BJ (cell line): ENCODE measurements around the gene SORL1. TPM values are rescaled to one million over a fixed set of nuclear protein-coding genes. Genes with fewer than 3 reads are reported as not detected.

Experiments used
- CTCF ChIA-PET: fragments of 350-600 bp; formaldehyde crosslinking; extraction: SDS; loops from one replicate; lab custom pipeline; 2021; ENCODE audit warnings: antibody characterized with exemption, inconsistent platforms; lab: Yijun Ruan, JAX
- POLR2A ChIA-PET: fragments of 300-600 bp; sonication (Branson Sonifier 250); formaldehyde crosslinking; extraction: SDS; loops from one replicate; lab custom pipeline; 2021; ENCODE audit warnings: antibody characterized with exemption; lab: Charles Lee
- DNase-seq: peaks from one replicate; pipeline ENCODE4 v3.0.0-alpha.2; 2011; ENCODE audit warnings: low read depth
- H3K27me3 ChIP-seq: 2 replicates; pipeline ENCODE4 v1.6.0; 2011; ENCODE audit warnings: low read length; ENCODE audit not compliant: control insufficient read depth, insufficient read depth
- H3K36me3 ChIP-seq: 2 replicates; pipeline ENCODE4 v1.5.1; 2011; ENCODE audit warnings: low read length; ENCODE audit not compliant: control insufficient read depth, insufficient read depth
- H3K4me3 ChIP-seq: 2 replicates; pipeline ENCODE4 v1.5.1; 2011; ENCODE audit warnings: low read depth, mild to moderate bottlenecking, control low read depth, low read length
- polyA plus RNA-seq: library from polyadenylated mRNA; depleted of rRNA; stranded (reverse); fragments of >200 nt; gene quantifications from 2 replicates; pipeline ENCODE4 v1.2.3, GENCODE V29; 2011
- TF ChIP-seq, protein P1 (sequence below): IDR thresholded peaks from 2 replicates; pipeline ENCODE4 v1.5.1; 2011; ENCODE audit warnings: low read depth, mild to moderate bottlenecking, control low read depth, inconsistent platforms, low read length, moderate library complexity; ENCODE audit not compliant: insufficient read depth

SORL1 gene
- polyA plus RNA-seq, 1 experiment = 1.4 TPM

DNA sequence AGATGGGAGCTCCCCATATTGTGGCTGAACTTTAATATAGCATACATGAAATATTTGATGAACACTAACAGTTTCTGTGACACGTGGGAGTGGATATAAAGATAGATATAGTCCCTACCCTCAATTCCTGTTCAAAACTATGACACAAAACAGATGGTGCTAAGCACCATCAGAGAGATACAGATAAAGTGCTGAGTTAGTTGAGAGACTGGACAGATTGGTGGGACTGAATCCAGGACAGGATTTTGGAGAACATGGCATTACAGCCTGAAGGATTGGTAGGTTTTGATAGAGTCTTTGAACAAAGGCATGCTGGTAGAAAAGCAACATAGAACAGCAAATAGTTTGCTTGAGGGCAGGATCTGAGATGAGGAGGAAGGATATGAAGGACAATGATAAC lies 215.7 kb downstream of the SORL1 start:
- no peaks in the 10 kb centered on the region for H3K27me3 ChIP-seq
- H3K4me3 ChIP-seq = no peak overlapping the region
- ChIA-PET POLR2A (no interaction called here), CTCF (no interaction called here)
- TF ChIP-seq, protein P1, sequence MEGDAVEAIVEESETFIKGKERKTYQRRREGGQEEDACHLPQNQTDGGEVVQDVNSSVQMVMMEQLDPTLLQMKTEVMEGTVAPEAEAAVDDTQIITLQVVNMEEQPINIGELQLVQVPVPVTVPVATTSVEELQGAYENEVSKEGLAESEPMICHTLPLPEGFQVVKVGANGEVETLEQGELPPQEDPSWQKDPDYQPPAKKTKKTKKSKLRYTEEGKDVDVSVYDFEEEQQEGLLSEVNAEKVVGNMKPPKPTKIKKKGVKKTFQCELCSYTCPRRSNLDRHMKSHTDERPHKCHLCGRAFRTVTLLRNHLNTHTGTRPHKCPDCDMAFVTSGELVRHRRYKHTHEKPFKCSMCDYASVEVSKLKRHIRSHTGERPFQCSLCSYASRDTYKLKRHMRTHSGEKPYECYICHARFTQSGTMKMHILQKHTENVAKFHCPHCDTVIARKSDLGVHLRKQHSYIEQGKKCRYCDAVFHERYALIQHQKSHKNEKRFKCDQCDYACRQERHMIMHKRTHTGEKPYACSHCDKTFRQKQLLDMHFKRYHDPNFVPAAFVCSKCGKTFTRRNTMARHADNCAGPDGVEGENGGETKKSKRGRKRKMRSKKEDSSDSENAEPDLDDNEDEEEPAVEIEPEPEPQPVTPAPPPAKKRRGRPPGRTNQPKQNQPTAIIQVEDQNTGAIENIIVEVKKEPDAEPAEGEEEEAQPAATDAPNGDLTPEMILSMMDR = no peak
- DNase-seq = no peak
- H3K36me3 ChIP-seq = no peaks in the 10 kb centered on the region

DNA sequence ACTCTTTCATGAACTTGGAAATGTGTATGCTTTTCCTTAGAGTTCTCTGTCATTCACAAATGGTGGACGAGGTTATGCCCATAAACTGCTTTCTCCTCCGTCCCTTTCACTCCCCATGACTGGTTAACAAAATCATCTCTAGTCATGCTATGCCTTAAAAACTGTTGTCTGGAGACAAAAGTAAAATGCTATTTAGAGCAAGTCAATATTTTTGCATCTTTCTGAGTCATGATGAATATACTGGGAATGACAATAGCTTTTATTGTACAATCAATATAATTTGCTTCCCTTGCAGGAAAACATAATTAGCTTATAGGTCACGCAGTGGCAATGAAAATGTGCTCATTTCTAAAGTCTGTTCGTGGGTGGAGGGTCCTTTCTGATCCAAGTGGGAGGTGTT lies 217.3 kb downstream of the SORL1 start:
- TF ChIP-seq, protein P1 = no peak
- Histone ChIP-seq H3K4me3 (no peak overlapping the region), H3K27me3 (no peaks in the 10 kb centered on the region; the same call in 1 of the 2 replicates), H3K36me3 (no peaks in the 10 kb centered on the region)
- no peak for DNase-seq
- ChIA-PET CTCF (interaction anchor here (0.5 kb wide), 1 partner anchor 9 kb away, joined by 5 read pairs; no protein-coding TSS in a partner anchor), POLR2A (no interaction called here)

DNA sequence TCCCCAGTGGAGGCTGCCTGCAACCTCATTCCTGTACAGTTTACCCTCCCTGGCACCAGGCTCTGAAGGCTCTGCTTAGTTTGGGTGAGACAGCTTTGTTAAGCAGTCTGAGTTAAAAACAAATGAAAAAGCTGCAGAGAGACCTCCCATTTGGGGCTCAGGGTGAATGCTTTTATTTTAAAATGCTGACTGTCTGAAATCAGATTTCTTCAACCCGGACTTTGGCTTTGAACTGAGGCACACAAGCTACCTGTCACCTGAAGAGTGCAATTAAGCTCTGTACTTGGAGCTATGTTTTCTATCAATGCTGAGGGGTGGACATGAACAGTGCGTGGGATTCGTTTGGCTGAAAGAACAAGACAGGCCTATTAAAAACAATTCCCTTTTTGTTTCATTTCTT lies 218.2 kb downstream of the SORL1 start:
- CTCF ChIA-PET = interaction anchor here (0.5 kb wide), 1 partner anchor 8 kb away, joined by 5 read pairs; no protein-coding TSS in a partner anchor
- TF ChIP-seq, protein P1 = no peak
- H3K4me3 ChIP-seq = no peak overlapping the region
- DNase-seq = no peak
- POLR2A ChIA-PET = interaction anchor here (0.6 kb wide), 1 partner anchor 30 kb away, joined by 8 read pairs; no protein-coding TSS in a partner anchor
- H3K36me3 ChIP-seq = no peaks in the 10 kb centered on the region
- H3K27me3 ChIP-seq = no peaks in the 10 kb centered on the region; the same call in 1 of the 2 replicates

DNA sequence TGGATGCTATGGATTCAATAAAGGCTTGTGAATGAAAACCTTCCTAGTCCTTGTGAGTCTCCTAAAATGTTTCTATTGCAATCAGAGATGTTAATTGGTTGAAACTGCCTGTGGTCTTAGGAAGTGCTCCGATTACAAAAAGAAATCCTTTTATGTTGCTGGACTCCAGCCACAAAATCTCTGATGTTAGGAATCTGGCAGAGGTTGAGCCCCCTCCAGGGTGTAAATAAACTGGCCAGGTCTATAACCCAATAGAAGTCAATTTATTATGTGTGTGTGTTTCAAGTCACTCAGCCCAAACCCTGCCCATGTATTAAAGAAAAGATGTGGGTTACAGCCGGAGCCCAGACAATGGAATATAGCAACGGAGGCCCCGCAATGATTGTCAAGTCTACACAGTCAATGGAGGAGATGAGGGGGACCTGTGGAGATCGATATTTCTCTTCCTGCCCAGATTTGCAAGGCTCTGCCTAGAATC lies 218.7 kb downstream of the SORL1 start:
- H3K36me3 ChIP-seq = no peaks in the 10 kb centered on the region
- TF ChIP-seq, protein P1 = no peak
- ChIA-PET POLR2A (no interaction called here), CTCF (interaction anchor here (1.6 kb wide), 1 partner anchor 9 kb away, joined by 5 read pairs; no protein-coding TSS in a partner anchor)
- H3K4me3 ChIP-seq = no peak overlapping the region
- H3K27me3 ChIP-seq = no peaks in the 10 kb centered on the region; the same call in 1 of the 2 replicates
- no peak for DNase-seq

DNA sequence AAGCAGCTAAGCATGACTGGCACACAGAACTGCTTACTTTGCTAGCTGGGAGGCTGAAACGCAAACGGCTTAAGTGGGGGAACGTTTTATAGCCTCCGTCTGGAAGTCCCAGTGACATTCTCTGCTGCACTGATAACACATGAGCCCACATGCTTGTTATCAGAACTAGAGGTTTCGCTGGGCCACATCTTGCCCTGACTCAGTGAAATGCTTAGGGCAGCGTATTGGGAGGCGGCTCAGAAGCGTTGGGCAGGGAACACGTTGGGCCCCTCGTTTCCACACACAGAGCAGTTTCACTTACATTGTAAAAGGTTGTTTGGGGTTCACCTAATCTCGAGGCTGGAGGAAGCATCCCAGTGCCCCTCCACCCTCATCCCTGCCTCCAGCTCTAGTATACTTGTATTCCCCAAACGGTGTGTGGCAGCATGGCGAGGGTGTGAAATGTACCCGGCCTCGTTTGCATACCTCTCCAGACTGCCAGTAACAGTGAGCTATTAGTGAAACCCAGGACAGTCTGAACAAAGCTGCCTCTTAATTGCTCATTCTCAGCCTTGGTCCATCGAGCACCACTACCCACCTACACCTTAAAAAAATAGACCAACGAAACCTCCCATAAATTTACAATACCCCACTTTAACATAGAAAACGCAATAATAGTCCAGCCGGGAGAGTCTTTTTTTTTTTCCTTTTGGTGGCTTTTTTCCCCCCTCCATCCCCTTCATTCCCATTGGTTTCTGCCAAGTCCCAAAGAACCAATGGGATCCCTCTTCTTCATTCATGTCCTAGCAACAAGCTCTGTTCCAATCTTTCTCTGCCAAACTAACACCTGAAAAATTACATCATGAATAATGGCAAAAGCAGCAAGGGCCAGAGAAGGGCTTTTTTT lies 219.4 kb downstream of the SORL1 start:
- H3K4me3 ChIP-seq = no peak overlapping the region
- no peaks in the 10 kb centered on the region; the same call in 1 of the 2 replicates for H3K27me3 ChIP-seq
- TF ChIP-seq, protein P1 = no peak
- DNase-seq = no peak
- ChIA-PET POLR2A (interaction anchor here (0.6 to 0.7 kb wide), 2 partner anchors 365 to 615 kb away, joined by 4 to 9 read pairs; no protein-coding TSS in a partner anchor), CTCF (interaction anchor here (0.6 to 1.6 kb wide), 2 partner anchors 9 to 87 kb away, joined by 4 to 5 read pairs; no protein-coding TSS in a partner anchor)
- no peaks in the 10 kb centered on the region for H3K36me3 ChIP-seq
